AG04450 (cell line): ENCODE measurements around the gene YPEL1. TPM values are rescaled to one million over a fixed set of nuclear protein-coding genes. Genes with fewer than 3 reads are reported as not detected.

Experiments used
- CTCF ChIA-PET: fragments of 300-600, 350-600 bp; formaldehyde crosslinking; extraction: SDS; loops from one replicate; lab custom pipeline; 2022; ENCODE audit warnings: antibody characterized with exemption, inconsistent platforms; lab: Charles Lee
- POLR2A ChIA-PET: fragments of 350-600 bp; formaldehyde crosslinking; extraction: SDS; loops from one replicate; lab custom pipeline; 2021; ENCODE audit warnings: antibody characterized with exemption, inconsistent platforms; lab: Yijun Ruan, JAX
- DNase-seq: peaks from one replicate; pipeline ENCODE4 v3.0.0-alpha.2; 2011; ENCODE audit warnings: low read depth, low spot score
- H3K27ac ChIP-seq: one replicate; pipeline ENCODE4 v1.5.1; 2012; ENCODE audit warnings: low read depth, low read length, control low read depth
- H3K27me3 ChIP-seq: one replicate; pipeline ENCODE4 v1.6.0; 2012; ENCODE audit warnings: low read length; ENCODE audit not compliant: control insufficient read depth, insufficient read depth
- H3K4me3 ChIP-seq: 2 replicates; pipeline ENCODE4 v1.5.1; 2011; ENCODE audit warnings: mild to moderate bottlenecking, low read depth, low read length, control low read depth
- H3K9me3 ChIP-seq: 2 replicates; pipeline ENCODE4 v1.5.1; 2012; ENCODE audit warnings: low read length; ENCODE audit not compliant: control insufficient read depth, insufficient read depth
- CTCF ChIP-seq: IDR thresholded peaks from 2 replicates; pipeline ENCODE4 v1.5.1; 2011; ENCODE audit warnings: low read depth, low read length, control low read depth, inconsistent platforms
- polyA plus RNA-seq: library from polyadenylated mRNA; depleted of rRNA; stranded (reverse); fragments of >200 nt; gene quantifications from 2 replicates; pipeline ENCODE4 v1.2.3, GENCODE V29; 2011

Gene YPEL1
- polyA plus RNA-seq, 1 experiment, result 5.5 TPM

- no peak for TF ChIP-seq CTCF
- ChIA-PET CTCF (no interaction called here), POLR2A (no interaction called here)
- no peak for DNase-seq
- no peak overlapping the region for H3K4me3 ChIP-seq
- no peaks in the 10 kb centered on the region; the same call in 1 of the 2 replicates for H3K9me3 ChIP-seq
- H3K27ac ChIP-seq, result no peak overlapping the region
- H3K27me3 ChIP-seq, result no peaks in the 10 kb centered on the region
Observed at GRCh38 chr22:21677606-21678443, 57.8 kb downstream of the YPEL1 start.

- H3K27ac ChIP-seq, result no peak overlapping the region
- no peak for TF ChIP-seq CTCF
- ChIA-PET POLR2A (no interaction called here), CTCF (interaction anchor here (0.6 kb wide), 1 partner anchor 8 kb away, joined by 6 read pairs; no protein-coding TSS in a partner anchor)
- H3K27me3 ChIP-seq, result no peaks in the 10 kb centered on the region
- H3K9me3 ChIP-seq, result no peaks in the 10 kb centered on the region; the same call in 1 of the 2 replicates
- no peak overlapping the region for H3K4me3 ChIP-seq
- DNase-seq, result no peak
Observed at GRCh38 chr22:21674638-21675245, 60.9 kb downstream of the YPEL1 start.

GRCh38 chr22:21673534-21674321, 61.9 kb downstream of the YPEL1 start:
- CTCF ChIA-PET, result no interaction called here
- H3K4me3 ChIP-seq, result no peak overlapping the region
- no peak for TF ChIP-seq CTCF
- H3K27me3 ChIP-seq, result no peaks in the 10 kb centered on the region
- POLR2A ChIA-PET, result no interaction called here
- H3K9me3 ChIP-seq, result no peaks in the 10 kb centered on the region; the same call in 1 of the 2 replicates
- no peak for DNase-seq
- no peak overlapping the region for H3K27ac ChIP-seq

GRCh38 chr22:21672107-21672629, 63.4 kb downstream of the YPEL1 start:
- no peak for DNase-seq
- no peak for TF ChIP-seq CTCF
- ChIA-PET POLR2A (no interaction called here), CTCF (no interaction called here)
- Histone ChIP-seq H3K27ac (no peak overlapping the region), H3K9me3 (no peaks in the 10 kb centered on the region; the same call in 1 of the 2 replicates), H3K27me3 (no peaks in the 10 kb centered on the region), H3K4me3 (no peak overlapping the region)
